H1 (cell line): Measurements from ENCODE around the gene ITGB1BP1. TPM values are rescaled to one million over a fixed set of nuclear protein-coding genes. Genes with fewer than 3 reads are reported as not detected.

Experiments
- CTCF ChIA-PET: fragments of 300-600 bp; sonication (Branson Sonifier 250); formaldehyde crosslinking; loops from one replicate; lab custom pipeline; 2021; ENCODE audit not compliant: partially characterized antibody; lab: Charles Lee
- POLR2A ChIA-PET: fragments of 300-600 bp; sonication (Branson Sonifier 250); formaldehyde crosslinking; loops from one replicate; lab custom pipeline; 2021; ENCODE audit warnings: inconsistent platforms; ENCODE audit not compliant: partially characterized antibody; lab: Charles Lee
- DNase-seq, 2 experiments: peaks; one replicate each; pipeline versions ENCODE4 v3.0.0 to v3.0.0-alpha.2; 2010 to 2022; ENCODE audit warnings: low spot score in 2 of 2, low read depth in 1 of 2, mixed read lengths in 1 of 2
- FAIRE-seq: peaks from 2 replicates; lab custom pipeline; 2011; peaks lifted over from hg19 to GRCh38; lab: Jason Lieb, UNC
- H2AFZ ChIP-seq: 2 replicates; pipeline ENCODE4 v1.8.1; 2012; ENCODE audit warnings: low read length, inconsistent platforms
- H2AK5ac ChIP-seq: 2 replicates; pipeline ENCODE4 v1.6.1; 2013; ENCODE audit warnings: low read depth, low read length
- H2BK120ac ChIP-seq: replicated peaks from 2 replicates; pipeline ENCODE3; 2013; ENCODE audit warnings: low read depth, low read length, inconsistent platforms
- H2BK12ac ChIP-seq: 2 replicates; pipeline ENCODE4 v1.6.1; 2013; ENCODE audit warnings: low read depth, low read length
- H2BK15ac ChIP-seq: 2 replicates; pipeline ENCODE4 v1.6.1; 2013; ENCODE audit warnings: low read length
- H2BK20ac ChIP-seq: 2 replicates; pipeline ENCODE4 v1.6.1; 2013; ENCODE audit warnings: low read length
- H2BK5ac ChIP-seq: 2 replicates; pipeline ENCODE4 v1.6.1; 2013; ENCODE audit warnings: low read depth, low read length
- H3K14ac ChIP-seq: 2 replicates; pipeline ENCODE4 v1.6.1; 2013; ENCODE audit warnings: inconsistent platforms; ENCODE audit not compliant: insufficient read length
- H3K18ac ChIP-seq: 2 replicates; pipeline ENCODE4 v1.6.1; 2013; ENCODE audit warnings: low read length; ENCODE audit errors: extremely low read depth
- H3K23ac ChIP-seq: 2 replicates; pipeline ENCODE4 v1.6.1; 2013; ENCODE audit warnings: inconsistent platforms; ENCODE audit not compliant: insufficient read length
- H3K23me2 ChIP-seq: 2 replicates; pipeline ENCODE4 v1.6.1; 2013; ENCODE audit warnings: low read depth, low read length
- H3K27ac ChIP-seq: 2 replicates; pipeline ENCODE4 v1.6.1; 2011; ENCODE audit warnings: low read depth, low read length, inconsistent platforms
- H3K27me3 ChIP-seq, 4 experiments: replicated peaks in 1 of 4; 1 replicate in 1 of 4; 2 replicates in 3 of 4; pipeline versions ENCODE4 v1.6.1 to v1.8.1; 2011 to 2013; ENCODE audit warnings: low read length in 3 of 4, mild to moderate bottlenecking in 3 of 4, inconsistent platforms in 2 of 4, mixed read lengths in 2 of 4, moderate library complexity in 1 of 4; ENCODE audit not compliant: control insufficient read depth in 3 of 4, insufficient read depth in 3 of 4; ENCODE audit errors: extremely low read depth in 1 of 4
- H3K36me3 ChIP-seq, 4 experiments: 2 replicates each; pipeline versions ENCODE4 v1.6.1 to v1.8.1; 2011 to 2013; ENCODE audit warnings: mild to moderate bottlenecking in 4 of 4, low read length in 3 of 4, moderate library complexity in 2 of 4, control low read depth in 1 of 4, inconsistent platforms in 1 of 4; ENCODE audit not compliant: insufficient read depth in 4 of 4, control insufficient read depth in 2 of 4
- H3K4ac ChIP-seq: replicated peaks from 2 replicates; pipeline ENCODE3; 2013; ENCODE audit warnings: low read length, low read depth, mixed read lengths, inconsistent platforms; ENCODE audit not compliant: insufficient read length
- H3K4me1 ChIP-seq, 4 experiments: replicated peaks in 1 of 4; 1 replicate in 1 of 4; 2 replicates in 3 of 4; pipeline versions ENCODE4 v1.6.1 to v1.8.1; 2011 to 2013; ENCODE audit warnings: low read length in 3 of 4, inconsistent platforms in 2 of 4, mixed read lengths in 1 of 4; ENCODE audit not compliant: insufficient read depth in 4 of 4, control insufficient read depth in 3 of 4
- H3K4me2 ChIP-seq, 2 experiments: 2 replicates each; pipeline versions ENCODE4 v1.6.1 to v1.8.1; 2011 to 2013; ENCODE audit warnings: low read depth in 2 of 2, low read length in 2 of 2, control low read depth in 1 of 2, inconsistent platforms in 1 of 2, mild to moderate bottlenecking in 1 of 2; ENCODE audit not compliant: insufficient read depth in 1 of 2
- H3K4me3 ChIP-seq, 4 experiments: fragments of 200-600, 300-600 bp in 1 of 4; sonication (generic), shearing (Covaris generic), sonication (Bioruptor Twin) in 1 of 4; 2 replicates each; pipeline versions ENCODE4 v1.5.1 to v1.8.1; 2011 to 2016; ENCODE audit warnings: low read length in 4 of 4, low read depth in 3 of 4, control low read depth in 2 of 4, inconsistent platforms in 2 of 4, mild to moderate bottlenecking in 2 of 4, mixed read lengths in 1 of 4, moderate library complexity in 1 of 4; ENCODE audit not compliant: insufficient read depth in 2 of 4; ENCODE audit errors: extremely low read depth in 1 of 4
- H3K56ac ChIP-seq: replicated peaks from 2 replicates; pipeline ENCODE3; 2013; ENCODE audit warnings: low read depth, mild to moderate bottlenecking, mixed read lengths, low read length, inconsistent platforms; ENCODE audit not compliant: insufficient read length
- H3K79me1 ChIP-seq: 2 replicates; pipeline ENCODE4 v1.6.1; 2013; ENCODE audit warnings: low read depth, low read length, control low read depth
- H3K79me2 ChIP-seq, 2 experiments: 2 replicates each; pipeline versions ENCODE4 v1.6.1 to v1.8.1; 2012 to 2013; ENCODE audit warnings: low read length in 2 of 2, mild to moderate bottlenecking in 2 of 2, inconsistent platforms in 1 of 2; ENCODE audit not compliant: insufficient read depth in 2 of 2, control insufficient read depth in 1 of 2
- H3K9ac ChIP-seq, 4 experiments: replicated peaks in 1 of 4; 1 replicate in 1 of 4; 2 replicates in 3 of 4; pipeline versions ENCODE4 v1.6.1 to v1.8.1; 2011 to 2013; ENCODE audit warnings: low read depth in 3 of 4, low read length in 3 of 4, control low read depth in 2 of 4, mild to moderate bottlenecking in 2 of 4, moderate library complexity in 2 of 4, inconsistent platforms in 1 of 4; ENCODE audit errors: extremely low read depth in 1 of 4
- H3K9me3 ChIP-seq, 2 experiments: 2 replicates each; pipeline versions ENCODE4 v1.6.1 to v1.8.1; 2012 to 2013; ENCODE audit warnings: mild to moderate bottlenecking in 2 of 2, moderate library complexity in 2 of 2, control low read depth in 1 of 2, inconsistent platforms in 1 of 2, low read depth in 1 of 2, low read length in 1 of 2, mixed read lengths in 1 of 2; ENCODE audit not compliant: insufficient read depth in 2 of 2
- H4K20me1 ChIP-seq, 2 experiments: replicated peaks in 1 of 2; 2 replicates each; pipeline versions ENCODE3 to v1.8.1; 2011 to 2013; ENCODE audit warnings: inconsistent platforms in 2 of 2, low read length in 2 of 2, mild to moderate bottlenecking in 1 of 2; ENCODE audit not compliant: insufficient read depth in 2 of 2, control insufficient read depth in 1 of 2
- H4K5ac ChIP-seq: 2 replicates; pipeline ENCODE4 v1.6.1; 2013; ENCODE audit warnings: low read length, low read depth, mixed read lengths, inconsistent platforms; ENCODE audit not compliant: insufficient read length
- H4K8ac ChIP-seq: 2 replicates; pipeline ENCODE4 v1.8.0; 2013; ENCODE audit warnings: mild to moderate bottlenecking, moderate library complexity, low read length, inconsistent platforms; ENCODE audit not compliant: insufficient read depth; ENCODE audit errors: extremely low read depth
- H4K91ac ChIP-seq: replicated peaks from 2 replicates; pipeline ENCODE3; 2013; ENCODE audit warnings: low read length, mixed read lengths, inconsistent platforms; ENCODE audit not compliant: insufficient read length
- KDM5A ChIP-seq: fragments of 200-600 bp; IDR thresholded peaks from 2 replicates; pipeline ENCODE4 v1.7.1; 2012; ENCODE audit warnings: mild to moderate bottlenecking, low read length, inconsistent platforms, mixed read lengths
- TEAD4 ChIP-seq: IDR thresholded peaks from 2 replicates; pipeline ENCODE4 v1.6.1; 2012; ENCODE audit warnings: low read depth, low read length, inconsistent platforms, mixed read lengths
- WGBS, 2 experiments: shearing (Covaris generic) in 1 of 2; methylation state at CpG; one replicate each; pipeline versions ENCODE4 v1.1.6 to v1.1.7; 2013 to 2015; ENCODE audit warnings: low lambda C conversion rate in 2 of 2, mixed read lengths in 2 of 2, inconsistent platforms in 1 of 2, low coverage in 1 of 2, missing lambda C conversion rate in 1 of 2; ENCODE audit not compliant: insufficient replicate concordance in 2 of 2, insufficient coverage in 1 of 2, insufficient read length in 1 of 2; ENCODE audit errors: extremely low coverage in 1 of 2, missing lambda C conversion rate in 1 of 2; 5-methylcytosine and 5-hydroxymethylcytosine counted together
- polyA plus RNA-seq, 7 experiments: library from polyadenylated mRNA; depleted of rRNA in 3 of 7; stranded (reverse) in 5 of 7; unstranded in 2 of 7; fragments of >200 nt in 5 of 7; fragments of 200-250 nt in 2 of 7; gene quantifications; 1 replicate in 5 of 7; 2 replicates in 1 of 7; 4 replicates in 1 of 7; pipeline versions ENCODE4 v1.2.1 to v1.2.3, GENCODE V29; 2011 to 2013; ENCODE audit warnings: missing spikeins in 2 of 7, mixed read lengths in 2 of 7
- total RNA-seq: library from RNA; stranded (reverse); fragmentation: NEBNext Ultra II Directional; extraction: Animal tissue kit (Norgen Biotek cat#: 25700); gene quantifications from 2 replicates; pipeline ENCODE4 v1.2.1, GENCODE V29; 2021

Gene ITGB1BP1
- total and polyA plus RNA-seq, 2 of the 8 experiments (the other 6 are each of a cell fraction or from before 2014, with no cell fraction given) = 16.1 to 45.4 TPM

DNA sequence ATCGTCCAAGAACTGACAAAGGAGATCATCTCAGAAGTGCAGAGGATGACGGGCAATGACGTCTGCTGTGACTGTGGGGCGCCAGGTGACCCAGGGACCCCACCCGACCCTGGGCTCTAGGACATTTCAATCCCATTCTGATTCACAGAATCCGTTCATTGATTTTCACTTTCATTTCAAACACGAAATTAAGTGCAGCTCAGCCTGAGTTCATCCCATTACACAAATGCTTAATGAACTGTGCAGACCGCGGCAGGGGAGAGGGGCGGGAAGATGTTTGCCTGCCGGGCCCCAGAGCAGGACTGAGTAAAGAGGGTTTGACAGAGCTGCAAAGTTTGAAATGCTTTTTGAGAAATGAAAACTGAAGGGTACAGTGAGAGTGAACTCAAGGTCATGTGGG, 67.1 kb downstream of the ITGB1BP1 start:
- Histone ChIP-seq H3K4me2 (0 out of 4 replicates have a peak overlapping the region, but pooled peaks of 1 of the 2 experiments have one; percentile 8), H3K18ac (no peak overlapping the region), H4K91ac (no peak overlapping the region), H3K9me3 (no peaks in the 10 kb centered on the region)
- TF ChIP-seq TEAD4 (no peak), KDM5A (no peak)
- TF ChIP-seq, all 59 proteins: peak for 0
- H2BK15ac ChIP-seq = no peak overlapping the region
- no peak overlapping the region for H2AFZ ChIP-seq
- H2BK120ac ChIP-seq = no peak overlapping the region
- no peak overlapping the region for H2BK20ac ChIP-seq
- no peaks in the 10 kb centered on the region for H4K20me1 ChIP-seq
- H3K14ac ChIP-seq = no peak overlapping the region
- H4K8ac ChIP-seq = no peak overlapping the region
- no peak for FAIRE-seq
- H3K79me2 ChIP-seq = no peaks in the 10 kb centered on the region
- H3K23me2 ChIP-seq = no peaks in the 10 kb centered on the region
- ChIA-PET CTCF (interaction anchor here (0.6 to 2.8 kb wide), 8 partner anchors 8 to 244 kb away, joined by 3 to 19 read pairs (median 6); no protein-coding TSS in a partner anchor), POLR2A (interaction anchor here (1.2 kb wide), 1 partner anchor 10 kb away, joined by 4 read pairs; no protein-coding TSS in a partner anchor)
- H3K4me1 ChIP-seq = peaks cover 2 to 14% (median 7%) of the 10 kb centered on the region in 4 experiments; a peak in 6 of 7 replicates
- no peaks in the 10 kb centered on the region for H3K27me3 ChIP-seq
- no peak overlapping the region for H3K56ac ChIP-seq
- H2BK12ac ChIP-seq = no peak overlapping the region
- H3K23ac ChIP-seq = no peak overlapping the region
- 71% methylated on average over 11 of the region's 11 CpGs; no CpG with 5 or more reads in 1 of the 2 experiments for WGBS, 2 experiments
- H3K27ac ChIP-seq = no peak overlapping the region
- H3K4me3 ChIP-seq = no peak overlapping the region
- H3K9ac ChIP-seq = no peak overlapping the region
- H4K5ac ChIP-seq = no peak overlapping the region
- H3K79me1 ChIP-seq = no peaks in the 10 kb centered on the region
- DNase-seq = no peak
- H2AK5ac ChIP-seq = no peak overlapping the region
- H2BK5ac ChIP-seq = 0 out of 2 replicates have a peak overlapping the region, but pooled peaks have one; percentile 2
- H3K36me3 ChIP-seq = peaks cover 0 to 10% (median 4%) of the 10 kb centered on the region in 4 experiments; a peak in 5 of 8 replicates
- H3K4ac ChIP-seq = no peak overlapping the region
